ENCODE measurements around the gene NSUN3. TPM values are rescaled to one million over a fixed set of nuclear protein-coding genes. Genes with fewer than 3 reads are reported as not detected.

NSUN3 gene
- total RNA-seq, 1 experiment from 2014 or later: 18.8 TPM

GRCh38 chr3:94147012-94147411 is 84.2 kb downstream of the NSUN3 start:
- Histone ChIP-seq H3K4me3 (no peak overlapping the region), H3K9me2 (ENCODE audit: insufficient read depth) (no peaks in the 10 kb centered on the region), H3K36me3 (ENCODE audit: low read depth) (no peaks in the 10 kb centered on the region), H3K27ac (no peak overlapping the region), H2AFZ (no peak overlapping the region), H3F3A (ENCODE audit: insufficient read depth, low read depth) (no peaks in the 10 kb centered on the region), H3K4me1 (replicated peaks; ENCODE audit: insufficient read depth) (no peaks in the 10 kb centered on the region), H3K9me3 (ENCODE audit: insufficient read depth, low read depth) (no peaks in the 10 kb centered on the region), H3K79me2 (ENCODE audit: low read depth) (no peaks in the 10 kb centered on the region), H3K27me3 (ENCODE audit: insufficient read depth, low read depth) (peaks cover 7% of the 10 kb centered on the region; the same call in 1 of the 2 replicates), H4K20me1 (ENCODE audit: insufficient read depth) (no peaks in the 10 kb centered on the region), H3K4me2 (no peak overlapping the region)
- BruUV-seq (replicated peaks): no TSS peak
- TF ChIP-seq EZH2 (IDR thresholded peaks at IDR 0.05; ENCODE audit: low read depth) (no peak), CTCF (conservative IDR thresholded peaks at IDR 0.05) (no peak)
- DNase-seq: no peak
- CTCF ChIA-PET: no interaction called here
- POLR2A ChIA-PET (ENCODE audit: unreplicated experiment): no interaction called here
- intact Hi-C loops (cut with micrococcal nuclease; ENCODE audit: unreplicated experiment): no loop called here

DNA sequence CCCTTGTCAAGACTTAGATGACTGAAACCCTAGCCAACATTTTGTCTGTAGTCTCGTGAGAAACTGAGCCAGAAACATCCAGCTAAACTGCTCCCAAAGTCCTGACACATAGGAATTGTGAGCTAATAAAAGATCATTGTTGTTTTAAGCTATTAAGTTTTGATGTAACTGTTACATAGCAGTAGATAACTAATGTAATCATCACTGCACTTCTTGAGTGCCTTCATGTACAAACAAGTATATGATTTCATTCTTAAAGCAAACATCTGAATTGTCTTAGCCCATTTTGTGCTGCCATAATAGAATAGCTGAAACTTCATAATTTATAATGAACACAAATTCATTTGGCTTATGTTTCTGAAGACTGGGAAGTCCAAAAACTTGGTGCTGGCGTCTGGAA is 87.3 kb downstream of the NSUN3 start:
- BruUV-seq (replicated peaks): no TSS peak
- CTCF ChIA-PET: no interaction called here
- Histone ChIP-seq H3K36me3 (ENCODE audit: low read depth) (no peaks in the 10 kb centered on the region), H3K27ac (no peak overlapping the region), H3K4me2 (no peak overlapping the region), H3K9me2 (ENCODE audit: insufficient read depth) (no peaks in the 10 kb centered on the region), H3K4me1 (replicated peaks; ENCODE audit: insufficient read depth) (no peaks in the 10 kb centered on the region), H3K79me2 (ENCODE audit: low read depth) (no peaks in the 10 kb centered on the region), H3K4me3 (no peak overlapping the region), H3F3A (ENCODE audit: insufficient read depth, low read depth) (no peaks in the 10 kb centered on the region), H3K27me3 (ENCODE audit: insufficient read depth, low read depth) (no peaks in the 10 kb centered on the region), H3K9me3 (ENCODE audit: insufficient read depth, low read depth) (no peaks in the 10 kb centered on the region), H2AFZ (no peak overlapping the region), H4K20me1 (ENCODE audit: insufficient read depth) (no peaks in the 10 kb centered on the region)
- no peak for DNase-seq
- POLR2A ChIA-PET (ENCODE audit: unreplicated experiment): no interaction called here
- intact Hi-C loops (cut with micrococcal nuclease; ENCODE audit: unreplicated experiment): no loop called here
- TF ChIP-seq EZH2 (IDR thresholded peaks at IDR 0.05; ENCODE audit: low read depth) (no peak), CTCF (conservative IDR thresholded peaks at IDR 0.05) (no peak)

DNA sequence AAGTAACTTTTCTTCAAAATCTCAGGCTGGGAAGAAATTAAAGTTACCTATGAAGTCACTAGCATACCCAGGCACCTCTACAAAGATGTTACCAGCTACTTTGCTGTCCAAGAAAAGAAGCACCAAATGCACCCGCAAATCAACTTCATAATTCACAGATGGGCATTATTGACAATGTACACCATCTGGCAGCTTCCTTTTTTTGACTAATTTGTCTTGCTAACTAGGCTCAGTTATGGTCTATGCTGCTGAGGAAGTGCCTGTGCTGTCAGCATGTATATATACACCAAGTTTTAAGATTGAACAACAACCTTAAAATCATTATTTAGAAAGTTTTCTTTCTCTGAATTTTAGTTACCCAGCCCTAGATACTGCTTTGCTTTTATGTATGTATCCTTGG is 93.8 kb downstream of the NSUN3 start:
- ChIA-PET CTCF (no interaction called here), POLR2A (ENCODE audit: unreplicated experiment) (no interaction called here)
- H4K20me1 ChIP-seq (ENCODE audit: insufficient read depth): no peaks in the 10 kb centered on the region
- H3K36me3 ChIP-seq (ENCODE audit: low read depth): no peaks in the 10 kb centered on the region
- H2AFZ ChIP-seq: no peak overlapping the region
- no peaks in the 10 kb centered on the region for H3K79me2 ChIP-seq (ENCODE audit: low read depth)
- 0 out of 2 replicates have a peak, but pooled peaks cover 8% of the 10 kb centered on the region for H3K9me2 ChIP-seq (ENCODE audit: insufficient read depth)
- H3F3A ChIP-seq (ENCODE audit: insufficient read depth, low read depth): no peaks in the 10 kb centered on the region
- intact Hi-C loops (cut with micrococcal nuclease; ENCODE audit: unreplicated experiment): no loop called here
- BruUV-seq (replicated peaks): no TSS peak
- no peaks in the 10 kb centered on the region for H3K4me1 ChIP-seq (replicated peaks; ENCODE audit: insufficient read depth)
- TF ChIP-seq EZH2 (IDR thresholded peaks at IDR 0.05; ENCODE audit: low read depth) (no peak), CTCF (conservative IDR thresholded peaks at IDR 0.05) (no peak)
- H3K4me2 ChIP-seq: no peak overlapping the region
- no peaks in the 10 kb centered on the region for H3K27me3 ChIP-seq (ENCODE audit: insufficient read depth, low read depth)
- no peaks in the 10 kb centered on the region for H3K9me3 ChIP-seq (ENCODE audit: insufficient read depth, low read depth)
- DNase-seq: no peak
- H3K4me3 ChIP-seq: no peak overlapping the region
- H3K27ac ChIP-seq: no peak overlapping the region
